SK-N-MC (cell line): ENCODE data around the gene BAHCC1.

Source experiments
- DNase-seq: peaks from one replicate; pipeline ENCODE4 v3.0.0-alpha.2; 2011; ENCODE audit warnings: low read depth, low spot score
- H3K27ac ChIP-seq: fragments of 200-600 bp; sonication (generic); 2 replicates; pipeline ENCODE4 v1.5.1; 2016; ENCODE audit warnings: mixed run types
- H3K36me3 ChIP-seq: fragments of 200-600 bp; sonication (generic); 2 replicates; pipeline ENCODE4 v1.6.1; 2017; ENCODE audit warnings: antibody characterized with exemption, low read length, mixed read lengths; ENCODE audit not compliant: insufficient read depth
- H3K4me3 ChIP-seq: fragments of 200-600 bp; sonication (generic); 2 replicates; pipeline ENCODE4 v1.5.1; 2016
- H3K9ac ChIP-seq: fragments of 200-600 bp; sonication (generic); 2 replicates; pipeline ENCODE4 v1.8.0; 2017; ENCODE audit warnings: mixed run types, mixed read lengths; ENCODE audit not compliant: insufficient read length
- H3K9me3 ChIP-seq: fragments of 200-600 bp; sonication (generic); 2 replicates; pipeline ENCODE4 v1.6.1; 2017; ENCODE audit warnings: low read depth, mild to moderate bottlenecking, antibody characterized with exemption, low read length, moderate library complexity, mixed read lengths
- EZH2 ChIP-seq: fragments of 200-600 bp; sonication (generic); IDR thresholded peaks from one replicate; pipeline ENCODE4 v1.6.1; 2017; ENCODE audit warnings: antibody characterized with exemption
- FOXP2 ChIP-seq: optimal IDR thresholded peaks from 2 replicates; pipeline ENCODE3; 2011; ENCODE audit warnings: mild to moderate bottlenecking, moderate library complexity; ENCODE audit not compliant: insufficient read depth; ENCODE audit errors: extremely low read length, control extremely low read depth
- POLR2AphosphoS5 ChIP-seq: IDR thresholded peaks from 2 replicates; pipeline ENCODE4 v1.6.1; 2012; ENCODE audit warnings: mild to moderate bottlenecking, low read depth, low read length, borderline replicate concordance

BAHCC1 gene

GRCh38 chr17:81455387-81455786, 60.1 kb downstream of the BAHCC1 start:
- H3K9ac ChIP-seq, result no peak overlapping the region
- peaks cover 17% of the 10 kb centered on the region; the same call in 1 of the 2 replicates for H3K36me3 ChIP-seq
- H3K4me3 ChIP-seq, result no peak overlapping the region
- H3K9me3 ChIP-seq, result no peaks in the 10 kb centered on the region
- H3K27ac ChIP-seq, result no peak overlapping the region
- DNase-seq, result no peak
- TF ChIP-seq FOXP2 (no peak), POLR2AphosphoS5 (no peak), EZH2 (no peak)

- no peaks in the 10 kb centered on the region for H3K9me3 ChIP-seq
- DNase-seq, result no peak
- no peak for TF ChIP-seq EZH2
- no peak for TF ChIP-seq FOXP2
- no peak for TF ChIP-seq POLR2AphosphoS5
- no peak overlapping the region for H3K9ac ChIP-seq
- no peak overlapping the region for H3K27ac ChIP-seq
- H3K4me3 ChIP-seq, result no peak overlapping the region
- peaks cover 19% of the 10 kb centered on the region; the same call in 1 of the 2 replicates for H3K36me3 ChIP-seq
Measured at GRCh38 chr17:81456091-81456490, 60.8 kb downstream of the BAHCC1 start.

GRCh38 chr17:81456798-81457197, 61.5 kb downstream of the BAHCC1 start:
- H3K27ac ChIP-seq, result no peak overlapping the region
- TF ChIP-seq FOXP2 (no peak), EZH2 (no peak), POLR2AphosphoS5 (no peak)
- H3K4me3 ChIP-seq, result no peak overlapping the region
- peaks cover 23% of the 10 kb centered on the region; the same call in 1 of the 2 replicates for H3K36me3 ChIP-seq
- no peaks in the 10 kb centered on the region for H3K9me3 ChIP-seq
- H3K9ac ChIP-seq, result no peak overlapping the region
- DNase-seq, result no peak

- peaks cover 26% of the 10 kb centered on the region; the same call in 1 of the 2 replicates for H3K36me3 ChIP-seq
- H3K4me3 ChIP-seq, result no peak overlapping the region
- H3K9ac ChIP-seq, result no peak overlapping the region
- no peak overlapping the region for H3K27ac ChIP-seq
- DNase-seq, result no peak
- no peaks in the 10 kb centered on the region for H3K9me3 ChIP-seq
- TF ChIP-seq FOXP2 (no peak), EZH2 (no peak), POLR2AphosphoS5 (no peak)
Measured at GRCh38 chr17:81457401-81457800, 62.1 kb downstream of the BAHCC1 start.

- H3K36me3 ChIP-seq, result peaks cover 26% of the 10 kb centered on the region; the same call in 1 of the 2 replicates
- H3K9me3 ChIP-seq, result no peaks in the 10 kb centered on the region
- DNase-seq, result no peak
- H3K4me3 ChIP-seq, result no peak overlapping the region
- no peak for TF ChIP-seq POLR2AphosphoS5
- no peak for TF ChIP-seq EZH2
- no peak for TF ChIP-seq FOXP2
- H3K9ac ChIP-seq, result no peak overlapping the region
- no peak overlapping the region for H3K27ac ChIP-seq
Measured at GRCh38 chr17:81457917-81458555, 62.8 kb downstream of the BAHCC1 start.

DNA sequence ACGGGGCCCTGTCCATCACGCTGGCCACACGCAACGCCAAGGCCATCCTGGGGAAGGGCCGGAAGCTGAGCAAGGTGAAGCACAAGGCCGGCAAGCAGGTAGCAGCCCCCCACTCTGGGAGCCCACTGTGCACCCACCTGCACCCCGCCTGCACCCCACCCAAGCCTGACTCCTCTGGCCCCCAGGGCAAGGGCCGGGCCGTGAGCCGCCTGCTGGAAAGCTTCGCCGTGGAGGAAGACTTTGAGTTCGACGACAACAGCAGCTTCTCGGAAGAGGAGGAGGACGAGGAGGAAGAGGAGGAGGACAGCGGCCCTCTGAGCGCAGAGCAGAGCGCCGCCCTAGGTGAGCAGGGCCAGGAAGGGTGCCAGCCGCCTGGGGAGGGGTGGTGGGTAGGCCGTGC, 63.4 kb downstream of the BAHCC1 start:
- H3K4me3 ChIP-seq, result no peak overlapping the region
- no peak for DNase-seq
- no peak overlapping the region for H3K27ac ChIP-seq
- no peak overlapping the region for H3K9ac ChIP-seq
- no peaks in the 10 kb centered on the region for H3K9me3 ChIP-seq
- no peak for TF ChIP-seq EZH2
- TF ChIP-seq POLR2AphosphoS5, result no peak
- no peak for TF ChIP-seq FOXP2
- H3K36me3 ChIP-seq, result peaks cover 29% of the 10 kb centered on the region; the same call in 1 of the 2 replicates

DNA sequence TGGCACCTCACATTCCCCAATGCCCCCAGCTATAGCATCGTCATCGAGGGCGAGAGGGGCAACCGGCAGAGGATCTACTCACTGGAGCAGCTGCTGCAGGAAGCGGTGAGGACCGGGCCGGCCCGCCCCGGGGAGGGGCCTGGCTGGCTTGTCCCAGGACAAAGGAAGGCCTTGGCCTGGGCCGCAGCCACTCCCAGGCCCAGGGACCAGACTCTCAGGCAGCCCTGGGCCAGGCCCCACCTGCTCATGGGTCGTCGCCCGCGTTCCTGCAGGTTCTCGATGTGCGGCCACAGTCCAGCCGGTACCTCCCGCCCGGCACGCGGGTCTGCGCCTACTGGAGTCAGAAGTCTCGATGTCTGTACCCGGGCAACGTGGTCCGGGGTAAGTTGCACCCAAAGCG, 64.0 kb downstream of the BAHCC1 start:
- TF ChIP-seq POLR2AphosphoS5, result no peak
- no peak for TF ChIP-seq FOXP2
- TF ChIP-seq EZH2, result no peak
- no peak overlapping the region for H3K27ac ChIP-seq
- H3K9me3 ChIP-seq, result no peaks in the 10 kb centered on the region
- H3K9ac ChIP-seq, result no peak overlapping the region
- no peak overlapping the region for H3K4me3 ChIP-seq
- peaks cover 32% of the 10 kb centered on the region; the same call in 1 of the 2 replicates for H3K36me3 ChIP-seq
- DNase-seq, result no peak

- Histone ChIP-seq H3K9ac (no peak overlapping the region), H3K27ac (no peak overlapping the region), H3K36me3 (peaks cover 29% of the 10 kb centered on the region; the same call in 1 of the 2 replicates), H3K9me3 (no peaks in the 10 kb centered on the region), H3K4me3 (no peak overlapping the region)
- no peak for TF ChIP-seq EZH2
- no peak for TF ChIP-seq FOXP2
- TF ChIP-seq POLR2AphosphoS5, result no peak
- no peak for DNase-seq
Measured at GRCh38 chr17:81459864-81460263, 64.6 kb downstream of the BAHCC1 start.
